Suprapubic skin (tissue), 3 donors: ENCODE measurements around the gene SOD1.

Experiments used
- EP300 ChIP-seq: sonication (generic); formaldehyde crosslinking; IDR thresholded peaks from one replicate; pipeline ENCODE4 v1.6.1; 2017; ENCODE audit warnings: antibody characterized with exemption
- POLR2A ChIP-seq, 2 donors: fragments of 450-650 bp; IDR thresholded peaks; one replicate each; pipeline ENCODE4 v1.6.1; 2017; ENCODE audit warnings: antibody characterized with exemption in 2 of 2, mild to moderate bottlenecking in 2 of 2, moderate library complexity in 2 of 2
- TF ChIP-seq, protein P1 (sequence below), 2 donors: fragments of 200-600 bp in 1 of 2; fragments of 450-650 bp in 1 of 2; sonication (generic) in 1 of 2; IDR thresholded peaks; one replicate each; pipeline ENCODE4 v1.5.1; 2016 to 2019; ENCODE audit warnings: antibody characterized with exemption in 2 of 2, mild to moderate bottlenecking in 1 of 2, moderate library complexity in 1 of 2

DNA sequence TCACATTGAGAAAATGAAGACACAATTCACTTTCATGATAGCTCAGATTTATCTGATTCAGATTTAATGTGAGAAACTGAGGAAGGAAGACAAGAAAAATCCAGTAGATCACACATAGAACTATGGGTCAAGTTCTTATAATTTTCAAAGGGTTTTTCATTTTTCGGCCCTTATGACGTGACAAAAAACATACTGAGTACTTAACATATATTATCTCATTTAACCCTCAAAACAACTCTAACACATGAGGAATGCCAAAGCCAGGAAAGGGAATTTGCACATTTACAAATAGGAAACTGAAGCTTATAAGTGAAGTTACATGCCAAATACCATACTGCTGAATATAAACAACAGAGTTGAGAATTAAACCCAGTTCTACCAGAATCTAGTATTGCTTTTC, 27.6 kb downstream of the SOD1 start:
- TF ChIP-seq, protein P1, sequence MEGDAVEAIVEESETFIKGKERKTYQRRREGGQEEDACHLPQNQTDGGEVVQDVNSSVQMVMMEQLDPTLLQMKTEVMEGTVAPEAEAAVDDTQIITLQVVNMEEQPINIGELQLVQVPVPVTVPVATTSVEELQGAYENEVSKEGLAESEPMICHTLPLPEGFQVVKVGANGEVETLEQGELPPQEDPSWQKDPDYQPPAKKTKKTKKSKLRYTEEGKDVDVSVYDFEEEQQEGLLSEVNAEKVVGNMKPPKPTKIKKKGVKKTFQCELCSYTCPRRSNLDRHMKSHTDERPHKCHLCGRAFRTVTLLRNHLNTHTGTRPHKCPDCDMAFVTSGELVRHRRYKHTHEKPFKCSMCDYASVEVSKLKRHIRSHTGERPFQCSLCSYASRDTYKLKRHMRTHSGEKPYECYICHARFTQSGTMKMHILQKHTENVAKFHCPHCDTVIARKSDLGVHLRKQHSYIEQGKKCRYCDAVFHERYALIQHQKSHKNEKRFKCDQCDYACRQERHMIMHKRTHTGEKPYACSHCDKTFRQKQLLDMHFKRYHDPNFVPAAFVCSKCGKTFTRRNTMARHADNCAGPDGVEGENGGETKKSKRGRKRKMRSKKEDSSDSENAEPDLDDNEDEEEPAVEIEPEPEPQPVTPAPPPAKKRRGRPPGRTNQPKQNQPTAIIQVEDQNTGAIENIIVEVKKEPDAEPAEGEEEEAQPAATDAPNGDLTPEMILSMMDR (IDR thresholded peaks at IDR 0.05) = no peak
- no peak for TF ChIP-seq POLR2A (IDR thresholded peaks at IDR 0.05)
- no peak for TF ChIP-seq EP300
